GM19238 (cell line): ENCODE data around the gene GNG13.
"Not testable (repeated sequence)": the region's sequence is repeated elsewhere in the genome, so short reads cannot be mapped to it uniquely, and the experiment has no call there.

Source experiments
- DNase-seq: peaks from one replicate; pipeline ENCODE4 v3.0.0; 2011; ENCODE audit warnings: low spot score; ENCODE audit not compliant: insufficient read length

The GNG13 gene, protein sequence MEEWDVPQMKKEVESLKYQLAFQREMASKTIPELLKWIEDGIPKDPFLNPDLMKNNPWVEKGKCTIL

GRCh38 chr16:799948-800833 is at the start of gene GNG13:
TSS of gene GNG13 (minus strand) at chr16:800734. CDS start at chr16:799077, 1,657 bp downstream.
- no peak for DNase-seq

- DNase-seq = no peak
Measured at GRCh38 chr16:848510-849253, 48.1 kb upstream of the GNG13 start.

DNA sequence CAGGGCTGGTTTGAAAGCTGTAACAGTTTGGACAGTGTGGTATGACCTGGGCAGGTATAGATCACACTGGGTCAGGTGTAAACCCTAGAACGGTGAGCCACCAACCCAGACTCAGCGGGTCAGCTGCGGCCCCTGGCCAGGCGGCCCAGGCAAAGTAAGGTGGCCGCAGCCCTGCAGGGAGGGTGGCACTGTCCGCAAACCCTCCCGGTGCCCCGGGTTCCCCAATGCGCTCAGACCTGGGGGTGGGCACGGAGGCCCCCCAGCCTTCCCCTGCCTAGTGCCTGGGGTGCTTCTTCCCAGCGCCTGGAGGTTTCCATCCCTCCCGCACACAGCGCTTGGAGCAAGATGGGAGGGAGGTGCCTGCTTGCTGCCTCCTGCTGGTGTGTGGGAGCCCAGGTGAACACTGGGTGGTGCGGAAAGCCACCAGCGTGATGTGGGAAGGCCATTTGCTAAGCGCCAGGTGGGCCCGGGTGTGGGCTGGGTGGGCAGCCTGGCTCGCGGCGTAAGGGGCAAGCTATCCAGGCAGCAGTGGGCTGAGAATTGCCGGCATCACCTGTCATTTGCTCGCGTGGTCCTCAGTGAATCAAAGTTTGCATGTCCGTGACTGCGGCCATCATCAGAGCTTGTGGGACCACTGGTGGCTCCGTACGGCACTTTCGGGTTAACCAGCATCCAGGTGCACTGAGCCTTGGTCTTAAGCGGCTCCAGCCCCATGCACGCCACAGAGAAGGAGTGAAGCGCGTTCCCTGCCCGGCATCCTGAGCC is 47.3 kb upstream of the GNG13 start:
- no peak for DNase-seq

DNA sequence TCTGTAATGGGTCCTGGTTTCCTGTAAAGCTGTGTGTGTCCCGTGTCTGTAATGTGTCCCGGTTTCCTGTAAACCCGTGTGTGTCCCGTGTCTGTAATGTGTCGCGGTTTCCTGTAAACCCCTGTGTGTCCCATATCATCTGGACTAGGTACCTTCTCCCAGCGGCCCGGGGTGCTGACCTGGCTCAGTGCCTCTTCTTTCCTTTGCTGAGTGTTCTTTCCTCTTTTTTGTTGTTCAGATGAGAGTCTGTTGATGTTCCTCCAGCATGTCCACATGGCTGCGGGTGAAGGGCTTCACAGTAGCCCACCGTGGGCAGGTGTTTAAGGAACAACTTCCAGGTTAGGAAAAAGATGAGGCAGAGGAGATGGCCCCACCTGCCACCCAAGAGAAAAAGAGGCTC is 46.6 kb upstream of the GNG13 start:
- DNase-seq = no peak

DNA sequence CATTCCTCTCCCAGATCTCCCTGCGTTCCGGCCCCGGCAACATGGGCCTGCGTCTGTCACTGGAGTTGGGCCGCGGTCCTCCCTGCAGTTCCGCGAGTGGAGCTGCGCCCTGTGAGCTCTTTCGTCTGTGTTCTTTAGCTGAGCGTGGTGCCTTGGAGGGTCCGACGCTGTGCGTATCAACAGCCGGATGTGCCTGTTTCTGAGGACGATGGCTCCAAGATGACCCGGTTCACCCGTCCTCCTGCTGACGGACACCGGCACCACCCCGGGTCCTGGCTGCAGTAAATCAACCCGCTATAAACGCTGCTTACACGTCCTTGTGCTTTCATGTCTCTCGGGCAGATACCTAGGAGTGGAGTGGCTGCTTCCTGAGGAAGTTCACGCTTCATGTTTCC is 44.8 kb upstream of the GNG13 start:
- no peak for DNase-seq

DNA sequence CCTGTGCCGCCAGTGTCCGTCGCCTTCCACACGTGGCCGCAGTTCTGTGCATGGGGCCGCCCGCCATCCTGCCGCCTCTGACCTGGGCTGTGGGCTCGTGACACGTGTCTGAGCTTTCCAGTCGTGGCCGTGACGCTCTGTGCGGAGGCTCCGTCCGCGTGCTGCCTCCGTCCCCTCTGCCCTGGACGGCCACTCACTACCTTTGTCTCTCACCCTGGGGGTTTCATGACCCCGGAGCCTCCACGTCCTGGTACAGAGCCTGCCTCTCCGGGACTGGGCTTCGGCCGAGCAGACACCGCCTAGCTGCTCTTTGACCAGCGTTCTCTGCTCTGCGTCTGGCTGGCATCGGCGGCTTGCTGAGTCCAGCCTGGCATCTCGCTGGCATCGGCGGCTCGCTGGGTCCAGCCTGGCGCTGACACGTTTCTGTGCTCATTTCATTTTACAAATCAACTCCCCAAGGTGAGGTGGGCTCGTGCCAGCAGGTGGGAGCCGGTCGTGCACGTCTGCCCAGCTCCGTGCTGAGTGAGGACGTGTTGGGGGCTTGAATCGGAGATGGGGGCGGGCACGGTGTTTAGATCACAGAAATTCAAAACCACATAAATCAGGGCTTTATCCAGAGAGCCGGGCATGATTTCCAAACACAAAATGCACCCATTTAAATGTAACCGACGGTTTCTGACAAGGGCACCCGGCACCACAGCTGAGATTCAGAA is 44.3 kb upstream of the GNG13 start:
- no peak for DNase-seq

DNA sequence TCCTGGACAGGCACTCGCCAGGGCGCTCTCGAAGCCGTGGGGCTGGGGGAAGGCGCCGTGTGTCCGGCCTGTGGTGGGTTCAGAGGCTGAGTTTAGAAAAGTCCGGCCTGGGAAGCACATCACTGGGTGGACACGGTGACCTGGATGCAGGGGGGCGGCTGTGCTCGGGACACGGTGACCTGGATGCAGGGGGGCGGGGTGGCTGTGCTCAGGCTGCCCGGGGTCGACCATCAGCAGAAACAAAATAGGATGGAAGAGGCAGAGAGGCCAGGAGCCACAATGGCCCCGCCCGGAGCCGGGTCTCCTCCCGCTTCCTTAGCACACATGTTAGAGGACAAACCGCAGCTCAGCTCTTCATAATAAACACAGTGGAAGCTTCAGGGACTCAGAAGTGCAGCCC is 43.2 kb upstream of the GNG13 start:
- DNase-seq = no peak

DNA sequence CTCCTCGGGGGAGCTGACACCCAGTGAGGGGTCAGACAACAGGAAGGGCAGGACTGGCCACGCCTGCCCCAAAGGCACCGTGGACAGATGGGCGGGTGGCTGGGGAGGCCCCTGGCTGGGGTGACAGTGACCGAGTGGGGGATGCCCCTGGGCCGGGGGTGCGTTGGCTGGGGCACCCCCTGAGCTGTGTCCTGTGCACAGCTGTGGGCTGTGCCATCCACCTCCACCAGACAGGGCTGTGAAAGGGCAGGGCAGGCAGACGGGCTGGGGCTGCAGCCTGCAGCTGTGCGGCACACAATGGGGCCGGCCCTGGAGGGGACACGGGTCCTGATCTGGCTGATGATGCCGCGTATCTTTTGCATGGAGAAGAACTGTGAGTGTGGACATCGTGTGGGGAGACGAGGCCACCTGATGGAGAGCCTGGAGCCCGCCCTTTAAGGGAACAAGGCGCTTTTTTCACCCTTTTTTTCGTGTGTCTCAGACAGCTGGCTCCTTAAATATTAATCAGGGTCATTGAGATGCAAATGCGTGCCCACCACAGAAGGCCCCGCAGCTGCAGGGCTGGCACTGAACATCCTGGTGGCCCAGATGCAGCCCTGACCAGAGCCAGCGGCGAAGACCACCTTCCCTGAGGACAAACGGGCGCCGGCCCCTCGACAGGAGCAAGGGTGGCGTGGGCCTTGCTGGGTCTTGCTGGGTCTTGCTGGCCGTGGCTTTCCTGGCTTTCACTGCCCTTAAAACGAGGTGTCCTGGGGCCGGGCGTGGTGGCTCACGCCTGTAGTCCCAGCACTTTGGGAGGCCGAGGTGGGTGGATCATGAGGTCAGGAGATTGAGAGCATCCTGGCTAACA is 42.4 kb upstream of the GNG13 start:
- no peak for DNase-seq

DNA sequence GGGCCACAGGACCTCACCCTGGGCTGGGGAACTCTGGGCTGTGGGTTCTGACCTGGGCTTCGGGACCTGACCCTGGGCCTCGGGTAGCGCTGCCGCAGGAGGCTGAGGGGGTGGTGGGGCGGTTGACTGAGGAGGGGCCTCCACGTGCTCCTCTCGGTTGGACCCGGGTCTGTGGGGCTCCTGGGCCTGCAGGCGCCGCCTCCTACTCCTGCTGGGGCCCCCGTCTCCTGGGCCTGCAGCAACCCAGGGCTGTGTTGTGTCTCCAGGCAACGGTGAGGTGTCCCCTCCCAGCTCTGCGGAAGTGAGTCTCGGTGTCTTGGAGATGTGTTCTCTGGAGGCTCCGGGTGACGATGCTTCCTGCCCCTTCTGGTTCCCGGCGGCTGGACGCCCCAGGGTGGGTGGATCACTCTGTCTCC is 41.5 kb upstream of the GNG13 start:
- DNase-seq = no peak

- no peak for DNase-seq
Measured at GRCh38 chr16:841455-842060, 41.0 kb upstream of the GNG13 start.

DNA sequence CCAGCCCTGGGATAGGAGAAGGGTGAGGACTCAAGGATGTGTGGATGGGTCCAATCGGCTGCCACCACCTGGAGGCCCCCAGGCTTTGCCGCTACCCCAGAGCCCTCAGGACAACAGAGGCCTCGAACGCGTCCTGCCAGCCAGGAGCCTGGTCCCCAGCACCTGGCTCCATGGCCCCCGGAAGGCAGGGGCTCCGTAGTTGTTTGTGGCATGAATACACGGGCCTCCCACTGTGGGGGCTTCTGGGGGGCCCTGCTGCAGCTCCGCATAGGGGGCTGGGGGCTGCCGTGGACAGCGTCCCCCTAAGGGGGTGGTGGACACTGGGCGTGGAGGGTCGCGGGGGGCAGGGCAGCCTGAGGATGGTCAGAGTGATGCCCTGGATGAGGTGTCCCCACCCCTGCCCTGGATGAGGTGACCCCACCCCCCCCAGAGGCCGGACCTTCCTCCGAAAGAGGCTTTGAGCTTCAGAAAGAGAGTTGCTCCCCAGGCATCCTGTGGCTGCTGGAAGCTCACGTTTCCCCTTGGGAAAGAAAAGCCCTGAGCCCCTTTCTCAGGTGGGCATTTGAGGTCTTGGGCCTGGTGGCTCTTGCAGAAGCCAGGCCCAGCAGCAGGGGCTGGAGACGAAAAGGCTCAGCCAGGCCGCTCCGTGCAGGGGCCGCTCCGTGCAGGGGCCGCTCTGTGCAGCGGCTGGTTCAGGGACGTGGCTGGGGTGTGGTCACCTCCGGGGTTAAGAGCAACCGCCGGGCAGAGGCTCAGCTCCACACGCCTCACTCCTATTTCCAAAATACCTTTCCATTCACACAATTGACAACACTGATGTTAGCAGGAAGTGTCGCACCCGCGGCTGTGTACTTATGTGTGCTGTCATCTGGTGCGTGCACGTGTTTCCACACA is 40.3 kb upstream of the GNG13 start:
- DNase-seq = no peak

DNA sequence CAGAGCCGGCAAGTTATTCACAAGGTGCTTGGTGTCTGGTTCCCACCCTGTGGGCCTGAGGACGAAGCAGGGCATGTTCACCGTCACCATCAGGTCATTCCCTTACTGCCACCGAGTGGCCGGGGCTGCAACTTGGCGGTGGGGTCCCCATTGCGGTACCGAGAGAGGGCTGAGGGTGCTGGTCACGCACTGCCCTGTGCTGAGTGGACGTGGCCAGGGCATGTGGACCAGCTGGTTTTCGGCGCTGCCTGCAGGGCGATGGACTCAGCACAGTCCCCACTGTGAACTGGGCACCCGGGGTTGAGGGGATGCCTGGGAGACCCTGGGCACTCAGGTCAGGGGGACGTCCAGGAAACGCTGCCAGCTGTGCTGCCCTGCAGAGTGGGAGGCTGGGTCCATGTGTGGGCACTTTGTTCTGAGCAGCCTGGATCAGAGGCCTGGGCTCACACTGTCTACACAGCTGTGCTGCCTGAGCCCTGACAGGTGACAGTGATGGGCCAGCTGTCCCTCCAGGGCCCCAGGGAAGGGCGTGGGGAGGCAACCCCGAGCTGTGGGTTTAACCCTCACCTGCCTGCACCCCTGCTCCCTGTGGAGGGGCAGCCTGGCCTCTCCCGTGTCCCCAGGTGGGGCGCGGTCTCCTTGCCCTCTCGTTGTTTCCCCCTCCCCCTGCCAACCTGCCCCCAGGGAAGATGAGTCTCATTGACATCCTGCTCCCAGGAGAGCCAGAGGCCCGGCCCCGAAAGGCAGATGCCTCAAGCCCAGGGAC is 39.3 kb upstream of the GNG13 start:
- DNase-seq = no peak

DNA sequence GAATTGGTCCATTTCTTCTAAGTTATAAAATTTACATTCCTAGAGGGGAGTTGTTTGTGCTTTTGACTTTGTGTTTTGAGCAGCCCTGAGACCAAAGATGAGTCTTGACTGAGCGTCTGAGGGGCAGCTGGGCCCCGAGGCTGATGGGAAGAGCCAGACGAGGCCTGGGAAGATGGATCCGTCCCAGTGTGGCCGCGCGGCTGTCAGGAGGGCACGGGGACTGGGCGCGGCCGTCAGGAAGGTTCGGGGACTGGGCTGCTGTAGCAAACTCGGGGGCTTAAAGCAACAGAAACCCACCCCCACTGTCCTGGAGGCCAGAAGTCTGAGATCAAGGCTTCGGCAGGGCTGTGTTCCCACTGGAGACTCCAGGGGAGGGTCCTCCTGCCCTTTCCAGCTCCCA is 38.2 kb upstream of the GNG13 start:
- no peak for DNase-seq

GRCh38 chr16:836822-837221 is 36.3 kb upstream of the GNG13 start:
- not testable (repeated sequence) for DNase-seq

GRCh38 chr16:836221-836620 is 35.7 kb upstream of the GNG13 start:
- DNase-seq = no peak

- no peak for DNase-seq
Measured at GRCh38 chr16:835373-835772, 34.8 kb upstream of the GNG13 start.

DNA sequence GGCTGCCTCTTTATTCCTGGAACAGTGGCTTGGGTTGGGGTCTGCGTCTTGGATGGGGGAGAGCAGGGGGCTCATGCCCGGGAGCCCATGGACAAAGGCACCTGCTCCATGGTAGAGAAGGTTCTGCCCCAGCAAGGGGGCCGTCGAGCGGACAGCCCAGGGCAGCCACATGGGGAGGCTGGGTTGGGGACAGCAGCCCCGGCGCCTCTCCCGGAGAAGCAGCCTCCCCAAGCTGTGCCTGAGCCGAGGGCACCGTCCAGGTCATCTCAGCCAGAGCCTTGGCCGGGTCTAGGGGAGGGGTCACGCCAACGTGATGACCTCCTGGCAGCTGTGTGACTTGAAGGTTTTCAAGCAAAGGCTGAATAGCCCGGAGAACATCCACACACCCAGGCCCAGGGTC is 32.9 kb upstream of the GNG13 start:
- no peak for DNase-seq
